ENCODE measurements around the gene IER3. TPM values are rescaled to one million over a fixed set of nuclear protein-coding genes. Genes with fewer than 3 reads are reported as not detected.

Gene IER3
- polyA plus RNA-seq, 1 of the 3 experiments (the other 2 are of a cell fraction) = 12.9 TPM

DNA sequence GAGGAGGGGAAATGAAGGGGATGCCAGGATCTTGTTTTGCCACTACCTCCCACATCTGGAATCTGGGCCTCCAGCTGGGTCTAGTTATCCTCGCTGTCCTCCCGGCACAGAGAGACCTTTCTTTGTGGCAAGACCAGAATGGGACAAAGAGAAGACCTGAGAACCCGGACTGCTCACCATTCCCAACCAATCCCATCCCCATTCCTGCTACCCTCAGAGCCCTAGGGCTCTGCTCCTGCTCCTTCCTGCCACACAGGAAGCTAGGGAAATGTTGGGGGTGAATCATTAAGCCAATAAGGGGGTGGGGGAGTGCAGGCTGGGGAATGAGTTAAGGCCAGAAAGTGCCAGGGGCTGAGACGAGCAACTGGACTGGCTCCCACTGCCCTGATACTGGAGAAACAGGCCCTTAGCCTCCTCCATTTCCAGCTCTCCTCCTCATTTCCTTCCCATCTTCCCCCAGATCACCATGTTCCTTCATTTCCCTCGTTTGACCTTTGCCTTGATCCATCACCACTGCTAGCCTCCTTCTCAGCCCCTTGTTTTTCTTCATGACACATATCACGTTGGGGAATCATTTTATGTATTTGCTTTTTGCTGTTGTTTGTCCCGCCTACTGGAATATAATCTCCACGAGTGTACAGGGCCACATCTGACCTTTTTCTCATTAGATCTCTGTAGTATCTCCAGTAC lies 4.6 kb upstream of the IER3 start:
- H4K20me1 ChIP-seq (ENCODE audit: insufficient read depth) = no peaks in the 10 kb centered on the region
- 55% methylated on average over 8 of the region's 8 CpGs for WGBS (ENCODE audit: low lambda C conversion rate)
- peak overlapping the region; percentile 2; the same call in 1 of the 2 replicates for H3K9ac ChIP-seq
- CTCF ChIA-PET = no interaction called here
- H3K4me2 ChIP-seq = peak overlapping the region; percentile 29; the same call in 1 of the 2 replicates
- H3K27ac ChIP-seq (ENCODE audit: low read depth in 2 of 2, low read length in 1 of 2) = peak overlapping the region in 1 of 2 experiments; percentile 65; a peak in 2 of 4 replicates
- H3K27me3 ChIP-seq (ENCODE audit: insufficient read depth) = no peaks in the 10 kb centered on the region
- no peak overlapping the region for H3K4me3 ChIP-seq (ENCODE audit: low read depth in 2 of 2, low read length in 1 of 2)
- TF ChIP-seq TCF12 (IDR thresholded peaks at IDR 0.05) (no peak), GATA2 (CRISPR knock-in tag; IDR thresholded peaks at IDR 0.05) (no peak), FOSL2 (IDR thresholded peaks at IDR 0.05; ENCODE audit: borderline replicate concordance, low read depth) (no peak), EZH2phosphoT487 (IDR thresholded peaks at IDR 0.05; ENCODE audit: borderline replicate concordance, low read depth) (no peak)
- TF ChIP-seq, protein P1, sequence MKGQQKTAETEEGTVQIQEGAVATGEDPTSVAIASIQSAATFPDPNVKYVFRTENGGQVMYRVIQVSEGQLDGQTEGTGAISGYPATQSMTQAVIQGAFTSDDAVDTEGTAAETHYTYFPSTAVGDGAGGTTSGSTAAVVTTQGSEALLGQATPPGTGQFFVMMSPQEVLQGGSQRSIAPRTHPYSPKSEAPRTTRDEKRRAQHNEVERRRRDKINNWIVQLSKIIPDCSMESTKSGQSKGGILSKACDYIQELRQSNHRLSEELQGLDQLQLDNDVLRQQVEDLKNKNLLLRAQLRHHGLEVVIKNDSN (IDR thresholded peaks at IDR 0.05; ENCODE audit: borderline replicate concordance, low read depth) = no peak
- POLR2A ChIA-PET = no interaction called here
- H3F3A ChIP-seq (replicated peaks; ENCODE audit: insufficient read depth) = peaks cover 41% of the 10 kb centered on the region
- H2AFZ ChIP-seq (ENCODE audit: low read depth) = peak overlapping the region; percentile 40; the same call in 1 of the 2 replicates
- H3K79me2 ChIP-seq (ENCODE audit: insufficient read depth) = no peaks in the 10 kb centered on the region
- H3K4me1 ChIP-seq (ENCODE audit: control insufficient read depth in 1 of 2, insufficient read depth in 2 of 2, low read depth in 1 of 2, low read length in 1 of 2) = peaks cover 16 to 37% of the 10 kb centered on the region in 2 experiments; a peak in 3 of 4 replicates
- no peaks in the 10 kb centered on the region for H3K9me3 ChIP-seq
- DNase-seq = no peak
- no peaks in the 10 kb centered on the region for H3K9me2 ChIP-seq
- H3K36me3 ChIP-seq (replicated peaks in 1 of 2; ENCODE audit: control insufficient read depth in 1 of 2, insufficient read depth in 2 of 2, low read length in 1 of 2) = no peaks in the 10 kb centered on the region

DNA sequence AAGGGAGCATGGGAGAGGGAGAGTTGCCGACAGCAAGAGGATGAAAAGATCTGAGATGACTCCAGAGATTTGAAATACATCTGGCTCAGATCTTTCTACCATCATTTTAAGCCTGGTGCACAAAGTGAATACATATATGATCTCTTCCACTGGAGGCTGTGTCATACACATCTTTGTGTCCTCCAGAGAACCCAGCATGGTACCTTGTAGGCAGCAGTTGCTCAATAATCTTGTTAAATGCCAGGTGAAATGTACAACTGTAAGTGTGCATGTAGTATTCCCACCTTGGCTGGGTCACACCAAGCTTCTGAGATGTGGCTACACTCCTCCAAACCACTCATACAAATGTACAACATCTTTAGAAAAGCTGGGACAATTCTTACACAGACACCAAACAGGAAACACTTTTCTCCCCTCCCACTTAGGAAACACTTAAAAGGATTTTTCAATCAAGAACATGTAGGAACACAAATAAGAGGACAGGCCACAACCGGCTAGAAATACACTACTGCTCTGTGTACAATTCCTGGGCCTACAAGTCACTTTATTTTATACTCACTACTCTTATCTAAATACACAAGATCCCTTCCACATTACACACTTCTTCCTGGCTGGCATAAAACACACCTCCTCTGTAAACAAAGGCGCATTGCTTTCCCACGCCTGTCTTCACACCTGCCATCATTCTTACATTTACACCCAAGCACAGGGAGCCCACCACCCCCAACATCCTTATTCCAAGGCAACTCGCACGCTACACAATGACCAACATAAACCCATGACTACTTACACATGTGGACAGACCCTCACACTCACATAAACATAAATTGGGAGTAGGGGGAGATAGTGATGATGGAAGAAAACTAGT lies 3.8 kb upstream of the IER3 start:
- no peak for DNase-seq
- Histone ChIP-seq H3K4me1 (ENCODE audit: control insufficient read depth in 1 of 2, insufficient read depth in 2 of 2, low read depth in 1 of 2, low read length in 1 of 2) (peaks cover 17 to 34% of the 10 kb centered on the region in 2 experiments; a peak in 3 of 4 replicates), H3K27me3 (ENCODE audit: insufficient read depth) (no peaks in the 10 kb centered on the region), H3K27ac (ENCODE audit: low read depth in 2 of 2, low read length in 1 of 2) (peak overlapping the region in 1 of 2 experiments; percentile 65; a peak in 2 of 4 replicates), H3K9me2 (no peaks in the 10 kb centered on the region), H3K4me3 (ENCODE audit: low read depth in 2 of 2, low read length in 1 of 2) (no peak overlapping the region), H4K20me1 (ENCODE audit: insufficient read depth) (no peaks in the 10 kb centered on the region), H3K4me2 (0 out of 2 replicates have a peak overlapping the region, but pooled peaks have one; percentile 29), H3K79me2 (ENCODE audit: insufficient read depth) (peaks cover 7% of the 10 kb centered on the region), H3K36me3 (replicated peaks in 1 of 2; ENCODE audit: control insufficient read depth in 1 of 2, insufficient read depth in 2 of 2, low read length in 1 of 2) (no peaks in the 10 kb centered on the region), H2AFZ (ENCODE audit: low read depth) (no peak overlapping the region), H3F3A (replicated peaks; ENCODE audit: insufficient read depth) (peaks cover 34% of the 10 kb centered on the region), H3K9ac (0 out of 2 replicates have a peak overlapping the region, but pooled peaks have one; percentile 2), H3K9me3 (no peaks in the 10 kb centered on the region)
- CTCF ChIA-PET = interaction anchor here (0.7 kb wide), 1 partner anchor 26 kb away, joined by 3 read pairs; no protein-coding TSS in a partner anchor
- 91% methylated on average over 6 of the region's 6 CpGs for WGBS (ENCODE audit: low lambda C conversion rate)
- POLR2A ChIA-PET = no interaction called here
- TF ChIP-seq TEAD4 (IDR thresholded peaks at IDR 0.05; ENCODE audit: borderline replicate concordance, insufficient read depth) (no peak), FOXJ3 (CRISPR knock-in tag; IDR thresholded peaks at IDR 0.05) (no peak), RAD21 (IDR thresholded peaks at IDR 0.05; ENCODE audit: low read length) (no peak), EZH2phosphoT487 (IDR thresholded peaks at IDR 0.05; ENCODE audit: borderline replicate concordance, low read depth) (no peak), NRF1 (IDR thresholded peaks at IDR 0.05; ENCODE audit: low read depth, low read length) (no peak), TAF1 (IDR thresholded peaks at IDR 0.05; ENCODE audit: borderline replicate concordance, low read depth, low read length) (no peak), GABPA (IDR thresholded peaks at IDR 0.05; ENCODE audit: low read depth) (no peak), CHD2 (IDR thresholded peaks at IDR 0.05; ENCODE audit: low read length, partially characterized antibody) (no peak), SMC3 (IDR thresholded peaks at IDR 0.05; ENCODE audit: low read depth, low read length) (no peak)
- TF ChIP-seq, protein P2, sequence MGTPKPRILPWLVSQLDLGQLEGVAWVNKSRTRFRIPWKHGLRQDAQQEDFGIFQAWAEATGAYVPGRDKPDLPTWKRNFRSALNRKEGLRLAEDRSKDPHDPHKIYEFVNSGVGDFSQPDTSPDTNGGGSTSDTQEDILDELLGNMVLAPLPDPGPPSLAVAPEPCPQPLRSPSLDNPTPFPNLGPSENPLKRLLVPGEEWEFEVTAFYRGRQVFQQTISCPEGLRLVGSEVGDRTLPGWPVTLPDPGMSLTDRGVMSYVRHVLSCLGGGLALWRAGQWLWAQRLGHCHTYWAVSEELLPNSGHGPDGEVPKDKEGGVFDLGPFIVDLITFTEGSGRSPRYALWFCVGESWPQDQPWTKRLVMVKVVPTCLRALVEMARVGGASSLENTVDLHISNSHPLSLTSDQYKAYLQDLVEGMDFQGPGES (IDR thresholded peaks at IDR 0.05; ENCODE audit: low read depth, low read length) = no peak
